Endothelial cell of umbilical vein (primary cell): ENCODE measurements around the gene PLEKHA6. TPM values are rescaled to one million over a fixed set of nuclear protein-coding genes. Genes with fewer than 3 reads are reported as not detected.

Source experiments
- BruUV-seq: library from RNA; stranded (reverse); fragments of 400-500 nt; replicated peaks from 2 replicates; lab custom pipeline; 2021; lab: Mats Ljungman, UMichigan
- CTCF ChIA-PET: fragments of 300-600, 350-600 bp; sonication (Branson Sonifier 250); formaldehyde crosslinking; loops from one replicate; lab custom pipeline; 2021; ENCODE audit warnings: antibody characterized with exemption, inconsistent platforms; lab: Charles Lee
- POLR2A ChIA-PET: fragments of 300-600, 350-600 bp; sonication (Branson Sonifier 250); formaldehyde crosslinking; loops from one replicate; lab custom pipeline; 2021; ENCODE audit warnings: antibody characterized with exemption, inconsistent platforms; lab: Charles Lee
- DNase-seq: peaks from one replicate; pipeline ENCODE4 v3.0.0-alpha.2; 2011; ENCODE audit warnings: low read depth, low spot score
- FAIRE-seq: peaks from 2 replicates; lab custom pipeline; 2011; peaks lifted over from hg19 to GRCh38; lab: Jason Lieb, UNC
- H2AFZ ChIP-seq: 2 replicates; pipeline ENCODE4 v1.6.0; 2012; ENCODE audit warnings: low read depth, low read length, control low read depth, inconsistent platforms
- H3K27ac ChIP-seq: 2 replicates; pipeline ENCODE4 v1.5.1; 2011; ENCODE audit warnings: low read depth, mild to moderate bottlenecking, control low read depth, low read length, moderate library complexity; ENCODE audit not compliant: insufficient read depth
- H3K27me3 ChIP-seq, 2 experiments: 2 replicates each; pipeline versions ENCODE4 v1.6.0 to v1.6.1; 2011; ENCODE audit warnings: low read length in 2 of 2, mixed read lengths in 1 of 2; ENCODE audit not compliant: control insufficient read depth in 2 of 2, insufficient read depth in 2 of 2
- H3K36me3 ChIP-seq, 2 experiments: 2 replicates in 1 of 2; 3 replicates in 1 of 2; pipeline ENCODE4 v1.5.1; 2011; ENCODE audit warnings: low read length in 2 of 2, mild to moderate bottlenecking in 1 of 2, moderate library complexity in 1 of 2; ENCODE audit not compliant: control insufficient read depth in 2 of 2, insufficient read depth in 2 of 2; ENCODE audit errors: extremely low read depth in 1 of 2
- H3K4me1 ChIP-seq: 3 replicates; pipeline ENCODE4 v1.5.1; 2011; ENCODE audit warnings: mild to moderate bottlenecking, low read length; ENCODE audit not compliant: control insufficient read depth, insufficient read depth; ENCODE audit errors: extremely low read depth
- H3K4me2 ChIP-seq: 2 replicates; pipeline ENCODE4 v1.6.1; 2011; ENCODE audit warnings: low read length, control low read depth, mixed read lengths; ENCODE audit not compliant: insufficient read depth
- H3K4me3 ChIP-seq, 3 experiments: fragments of 200-600 bp in 1 of 3; sonication (generic), shearing (Covaris generic) in 1 of 3; replicated peaks in 1 of 3; 2 replicates each; pipeline ENCODE4 v1.5.1; 2011 to 2016; ENCODE audit warnings: control low read depth in 3 of 3, low read length in 3 of 3, mild to moderate bottlenecking in 2 of 3, inconsistent platforms in 1 of 3, low read depth in 1 of 3, moderate library complexity in 1 of 3; ENCODE audit not compliant: insufficient read depth in 1 of 3
- H3K79me2 ChIP-seq: 2 replicates; pipeline ENCODE4 v1.6.0; 2012; ENCODE audit warnings: low read length, inconsistent platforms; ENCODE audit not compliant: control insufficient read depth, insufficient read depth
- H3K9ac ChIP-seq: replicated peaks from 2 replicates; pipeline ENCODE3; 2011; ENCODE audit warnings: low read length, control low read depth; ENCODE audit not compliant: insufficient read depth; ENCODE audit errors: extremely low read depth
- H3K9me1 ChIP-seq: replicated peaks from 3 replicates; pipeline ENCODE4 v1.6.0; 2011; ENCODE audit warnings: mild to moderate bottlenecking, low read length; ENCODE audit not compliant: control insufficient read depth, insufficient read depth; ENCODE audit errors: extremely low read depth
- H3K9me3 ChIP-seq: replicated peaks from 2 replicates; pipeline ENCODE4 v1.5.1; 2012; ENCODE audit warnings: low read length, inconsistent platforms; ENCODE audit not compliant: control insufficient read depth, insufficient read depth
- H4K20me1 ChIP-seq: replicated peaks from 2 replicates; pipeline ENCODE3; 2011; ENCODE audit warnings: mild to moderate bottlenecking, low read length; ENCODE audit not compliant: control insufficient read depth, insufficient read depth; ENCODE audit errors: extremely low read depth
- CTCF ChIP-seq, 2 donors: IDR thresholded peaks; 1 replicate in 1 of 2; 2 replicates in 1 of 2; pipeline ENCODE4 v1.5.1; 2011; ENCODE audit warnings: low read length in 2 of 2, mild to moderate bottlenecking in 2 of 2, moderate library complexity in 2 of 2, control low read depth in 1 of 2, inconsistent platforms in 1 of 2, low read depth in 1 of 2; ENCODE audit not compliant: insufficient read depth in 1 of 2; ENCODE audit errors: extremely low read depth in 1 of 2
- EZH2 ChIP-seq: IDR thresholded peaks from 2 replicates; pipeline ENCODE4 v1.6.1; 2012; ENCODE audit warnings: borderline replicate concordance, low read depth, mild to moderate bottlenecking, moderate library complexity, low read length, inconsistent platforms; ENCODE audit not compliant: severe bottlenecking
- FOS ChIP-seq: IDR thresholded peaks from 2 replicates; pipeline ENCODE4 v1.6.1; 2011; ENCODE audit warnings: mild to moderate bottlenecking, low read length, moderate library complexity, borderline replicate concordance; ENCODE audit not compliant: insufficient read depth
- GATA2 ChIP-seq: IDR thresholded peaks from 2 replicates; pipeline ENCODE4 v1.7.0; 2011; ENCODE audit warnings: low read depth, mild to moderate bottlenecking, moderate library complexity, mixed read lengths, low read length; ENCODE audit not compliant: insufficient read length, insufficient read depth
- JUN ChIP-seq: IDR thresholded peaks from 2 replicates; pipeline ENCODE4 v1.6.1; 2011; ENCODE audit warnings: borderline replicate concordance, low read depth; ENCODE audit not compliant: insufficient read length, insufficient read depth
- MAX ChIP-seq: IDR thresholded peaks from 2 replicates; pipeline ENCODE4 v1.6.1; 2011; ENCODE audit not compliant: insufficient read depth, insufficient read length
- MYC ChIP-seq: IDR thresholded peaks from one replicate; pipeline ENCODE4 v1.6.1; 2011; ENCODE audit warnings: mild to moderate bottlenecking, low read depth, low read length
- POLR2A ChIP-seq: IDR thresholded peaks from 2 replicates; pipeline ENCODE4 v1.6.1; 2012; ENCODE audit warnings: low read depth, mild to moderate bottlenecking, control low read depth, low read length
- POLR2AphosphoS5 ChIP-seq: IDR thresholded peaks from 2 replicates; pipeline ENCODE4 v1.6.1; 2012; ENCODE audit warnings: low read depth, mild to moderate bottlenecking, control low read depth, low read length, moderate library complexity; ENCODE audit not compliant: insufficient read depth
- dilution Hi-C: fragments of 300-500 bp; cut with MboI; formaldehyde crosslinking; loops from one replicate; pipeline ENCODE4 v1.15.0; 2019; ENCODE audit warnings: low sequenced_read_pairs; ENCODE audit not compliant: extremely low pct_ligation_motif_present
- intact Hi-C: fragments of 100-400 bp; cut with micrococcal nuclease; formaldehyde crosslinking; loops from one replicate; pipeline ENCODE4 v1.10.0; 2022
- polyA plus RNA-seq, 4 experiments: library from polyadenylated mRNA; depleted of rRNA in 3 of 4; stranded (reverse) in 3 of 4; unstranded in 1 of 4; fragments of >200 nt; gene quantifications; 2 replicates each; pipeline versions ENCODE4 v1.2.1 to v1.2.3, GENCODE V29; 2011 to 2012; ENCODE audit warnings: missing spikeins in 1 of 4
- total RNA-seq: library from RNA; stranded (reverse); gene quantifications from 2 replicates; pipeline ENCODE4 v1.2.3, GENCODE V29; 2021

Gene PLEKHA6
- total and polyA plus RNA-seq, 2 donors (not counting 3 experiments of a cell fraction or from before 2014, with no cell fraction given) = 2.1 to 15.0 TPM

GRCh38 chr1:204301171-204301957, 58.4 kb downstream of the PLEKHA6 start:
- no TSS peak for BruUV-seq
- H3K4me3 ChIP-seq = no peak overlapping the region
- intact Hi-C loops = no loop called here
- FAIRE-seq = no peak
- ChIA-PET CTCF (no interaction called here), POLR2A (interaction anchor here (0.7 kb wide), 1 partner anchor 60 kb away, joined by 3 read pairs; no protein-coding TSS in a partner anchor)
- no peaks in the 10 kb centered on the region for H3K79me2 ChIP-seq
- H3K27ac ChIP-seq = no peak overlapping the region
- H3K9me1 ChIP-seq = no peaks in the 10 kb centered on the region
- peaks cover 10% of the 10 kb centered on the region for H3K4me1 ChIP-seq
- no peaks in the 10 kb centered on the region for H3K36me3 ChIP-seq
- no peak overlapping the region for H3K4me2 ChIP-seq
- H2AFZ ChIP-seq = no peak overlapping the region
- no peaks in the 10 kb centered on the region for H3K9me3 ChIP-seq
- H4K20me1 ChIP-seq = no peaks in the 10 kb centered on the region
- dilution Hi-C loops = no loop called here
- H3K27me3 ChIP-seq = no peaks in the 10 kb centered on the region
- no peak overlapping the region for H3K9ac ChIP-seq
- TF ChIP-seq MAX = no peak
- no peak for TF ChIP-seq EZH2
- no peak for TF ChIP-seq JUN
- TF ChIP-seq POLR2AphosphoS5 = no peak
- TF ChIP-seq GATA2 = no peak
- no peak for TF ChIP-seq MYC
- no peak for TF ChIP-seq CTCF (IDR thresholded peaks at IDR 0.05; ENCODE audit: extremely low read depth in 1 of 2, insufficient read depth in 1 of 2, low read depth in 1 of 2, low read length in 2 of 2)
- TF ChIP-seq FOS = no peak
- no peak for TF ChIP-seq POLR2A
- DNase-seq = no peak
